Brain microvascular endothelial cell (primary cell): ENCODE measurements around the gene SLITRK5.

ENCODE experiments used
- DNase-seq: peaks from one replicate; pipeline ENCODE4 v3.0.0-alpha.2; 2020
- H3K27ac ChIP-seq: fragments of 250-450 bp; sonication (Bioruptor Pico); 2 replicates; pipeline ENCODE4 v1.5.1; 2020; ENCODE audit warnings: mild to moderate bottlenecking, moderate library complexity
- H3K27me3 ChIP-seq: fragments of 250-450 bp; sonication (Bioruptor Pico); replicated peaks from 2 replicates; pipeline ENCODE4 v1.5.1; 2020; ENCODE audit warnings: mild to moderate bottlenecking
- H3K36me3 ChIP-seq: fragments of 250-450 bp; sonication (Bioruptor Pico); replicated peaks from 2 replicates; pipeline ENCODE4 v1.5.1; 2020; ENCODE audit warnings: mild to moderate bottlenecking
- H3K4me3 ChIP-seq: 2 replicates; pipeline ENCODE4 v1.5.1; 2011; ENCODE audit warnings: low read depth, mild to moderate bottlenecking, control low read depth, low read length, moderate library complexity
- CTCF ChIP-seq: IDR thresholded peaks from 2 replicates; pipeline ENCODE4 v1.5.1; 2011; ENCODE audit warnings: low read depth, mild to moderate bottlenecking, moderate library complexity, low read length, control low read depth, inconsistent platforms; ENCODE audit errors: missing control alignments
- in situ Hi-C: cut with HindIII; loops from 2 replicates; pipeline ENCODE4 v1.10.0; 2017; ENCODE audit warnings: low sequenced_read_pairs, low pct_ligation_motif_present

SLITRK5 gene

GRCh38 chr13:87696458-87696857 lies 25.3 kb downstream of the SLITRK5 start:
- no peaks in the 10 kb centered on the region for H3K27me3 ChIP-seq
- no peaks in the 10 kb centered on the region for H3K36me3 ChIP-seq
- TF ChIP-seq CTCF = no peak
- no peak for DNase-seq
- no peak overlapping the region for H3K4me3 ChIP-seq
- H3K27ac ChIP-seq = no peak overlapping the region
- in situ Hi-C loops = no loop called here

- no peak for DNase-seq
- Histone ChIP-seq H3K27me3 (no peaks in the 10 kb centered on the region), H3K4me3 (no peak overlapping the region), H3K36me3 (no peaks in the 10 kb centered on the region), H3K27ac (no peak overlapping the region)
- no peak for TF ChIP-seq CTCF
- in situ Hi-C loops = no loop called here
Measured at GRCh38 chr13:87698268-87698667, 27.1 kb downstream of the SLITRK5 start.

- in situ Hi-C loops = no loop called here
- DNase-seq = no peak
- Histone ChIP-seq H3K4me3 (no peak overlapping the region), H3K27ac (no peak overlapping the region), H3K36me3 (no peaks in the 10 kb centered on the region), H3K27me3 (no peaks in the 10 kb centered on the region)
- no peak for TF ChIP-seq CTCF
Measured at GRCh38 chr13:87709947-87710346, 38.8 kb downstream of the SLITRK5 start.

- TF ChIP-seq CTCF = no peak
- Histone ChIP-seq H3K36me3 (no peaks in the 10 kb centered on the region), H3K4me3 (no peak overlapping the region), H3K27ac (no peak overlapping the region), H3K27me3 (no peaks in the 10 kb centered on the region)
- no peak for DNase-seq
- in situ Hi-C loops = no loop called here
Measured at GRCh38 chr13:87712012-87712411, 40.8 kb downstream of the SLITRK5 start.
